Mammary epithelial cell (primary cell): Measurements from ENCODE around the gene TBX6.

ENCODE experiments used
- EZH2 ChIP-seq: IDR thresholded peaks from 2 replicates; pipeline ENCODE4 v1.6.1; 2012; ENCODE audit warnings: low read length, inconsistent platforms, borderline replicate concordance
- TF ChIP-seq, protein P1 (sequence below), 2 donors: IDR thresholded peaks in 1 of 2; conservative IDR thresholded peaks in 1 of 2; 2 replicates each; pipeline ENCODE4 v1.5.1; 2011 to 2012; ENCODE audit warnings: inconsistent platforms in 2 of 2, low read length in 2 of 2, mild to moderate bottlenecking in 2 of 2, control low read depth in 1 of 2, low read depth in 1 of 2; ENCODE audit not compliant: insufficient read depth in 1 of 2; ENCODE audit errors: extremely low read depth in 1 of 2

DNA sequence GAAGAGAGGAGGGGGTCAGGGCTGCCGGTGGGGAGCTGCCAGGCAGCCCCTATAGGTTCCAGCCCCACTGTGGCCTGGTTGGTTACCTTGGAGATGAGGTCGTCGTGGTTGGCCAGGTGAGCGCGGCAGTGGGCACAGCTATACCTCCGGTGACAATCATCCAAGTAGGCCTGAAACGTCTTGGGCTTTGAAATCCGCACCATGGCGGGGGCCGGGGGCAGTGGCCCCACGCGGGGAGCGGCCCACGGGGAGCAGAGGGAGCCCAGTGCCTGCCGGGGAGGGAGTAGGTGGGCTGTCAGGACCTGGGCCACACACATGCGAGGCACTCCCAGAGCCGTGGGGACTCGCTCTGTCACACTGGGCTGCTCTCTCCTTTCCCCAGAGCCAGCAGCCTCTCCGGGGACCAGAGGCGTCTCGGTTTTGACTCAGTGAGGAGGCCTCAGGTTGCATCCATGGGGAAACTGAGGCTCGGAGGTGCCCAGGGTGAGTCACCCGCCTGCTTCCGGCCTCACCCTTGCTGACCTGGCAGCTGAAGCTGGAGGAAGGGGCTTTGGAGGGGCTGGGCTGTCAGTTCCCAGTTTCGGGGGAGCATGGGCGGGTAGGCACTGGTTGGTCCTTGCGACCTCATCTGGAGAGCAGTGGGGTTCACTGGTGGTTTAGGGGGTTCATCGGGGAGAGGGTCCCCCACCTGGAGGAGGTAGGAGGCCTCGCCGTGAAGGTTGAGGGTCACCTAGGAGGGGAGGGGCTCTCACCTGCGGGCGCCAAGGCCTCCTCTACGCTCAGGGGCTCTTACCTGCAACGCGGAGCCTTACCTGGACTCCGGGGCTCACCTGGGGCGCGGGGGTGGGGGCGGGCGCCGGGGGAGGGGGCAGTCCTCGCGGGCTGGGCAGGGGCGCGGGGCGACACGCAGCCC, 3.7 kb upstream of the TBX6 start:
- TF ChIP-seq, protein P1, sequence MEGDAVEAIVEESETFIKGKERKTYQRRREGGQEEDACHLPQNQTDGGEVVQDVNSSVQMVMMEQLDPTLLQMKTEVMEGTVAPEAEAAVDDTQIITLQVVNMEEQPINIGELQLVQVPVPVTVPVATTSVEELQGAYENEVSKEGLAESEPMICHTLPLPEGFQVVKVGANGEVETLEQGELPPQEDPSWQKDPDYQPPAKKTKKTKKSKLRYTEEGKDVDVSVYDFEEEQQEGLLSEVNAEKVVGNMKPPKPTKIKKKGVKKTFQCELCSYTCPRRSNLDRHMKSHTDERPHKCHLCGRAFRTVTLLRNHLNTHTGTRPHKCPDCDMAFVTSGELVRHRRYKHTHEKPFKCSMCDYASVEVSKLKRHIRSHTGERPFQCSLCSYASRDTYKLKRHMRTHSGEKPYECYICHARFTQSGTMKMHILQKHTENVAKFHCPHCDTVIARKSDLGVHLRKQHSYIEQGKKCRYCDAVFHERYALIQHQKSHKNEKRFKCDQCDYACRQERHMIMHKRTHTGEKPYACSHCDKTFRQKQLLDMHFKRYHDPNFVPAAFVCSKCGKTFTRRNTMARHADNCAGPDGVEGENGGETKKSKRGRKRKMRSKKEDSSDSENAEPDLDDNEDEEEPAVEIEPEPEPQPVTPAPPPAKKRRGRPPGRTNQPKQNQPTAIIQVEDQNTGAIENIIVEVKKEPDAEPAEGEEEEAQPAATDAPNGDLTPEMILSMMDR (conservative IDR thresholded peaks at IDR 0.05 in 1 of 2, IDR thresholded peaks at IDR 0.05 in 1 of 2; ENCODE audit: extremely low read depth in 1 of 2, insufficient read depth in 1 of 2, low read depth in 1 of 2, low read length in 2 of 2) = no peak
- no peak for TF ChIP-seq EZH2
